K562 (cell line): ENCODE results near the gene FCHO1. TPM values are rescaled to one million over a fixed set of nuclear protein-coding genes. Genes with fewer than 3 reads are reported as not detected.

Experiments used
- ATAC-seq: fragments of 200-7000 bp; cut with Tn5 transposase; 3 replicates; pipeline ENCODE4 v1.9.1; 2020; ENCODE audit warnings: moderate library complexity
- BruUV-seq: library from RNA; stranded (reverse); fragments of 400-500 nt; replicated peaks from 2 replicates; lab custom pipeline; 2021; lab: Mats Ljungman, UMichigan
- CTCF ChIA-PET: fragments of 300-600 bp; formaldehyde crosslinking; extraction: SDS; loops from one replicate; lab custom pipeline; 2021; ENCODE audit warnings: low intra/inter-chr PET ratio; lab: Yijun Ruan, JAX
- POLR2A ChIA-PET: fragments of 300-600, 350-650 bp; sonication (Branson Sonifier 250); formaldehyde crosslinking; extraction: SDS; loops from one replicate; lab custom pipeline; 2021; ENCODE audit warnings: antibody characterized with exemption, inconsistent platforms; lab: Yijun Ruan, JAX
- DNase-seq, 4 experiments: peaks; one replicate each; pipeline versions ENCODE4 v3.0.0 to v3.0.0-alpha.2; 2011 to 2018; ENCODE audit warnings: low spot score in 3 of 4, mixed read lengths in 3 of 4; ENCODE audit errors: extremely low read depth in 1 of 4
- FAIRE-seq: peaks from 2 replicates; lab custom pipeline; 2011; peaks lifted over from hg19 to GRCh38; lab: Jason Lieb, UNC
- H2AFZ ChIP-seq: 2 replicates; pipeline ENCODE4 v1.6.0; 2011; ENCODE audit warnings: low read depth, low read length, control low read depth, inconsistent platforms
- H3K27ac ChIP-seq: fragments of 200-600 bp; 3 replicates; pipeline ENCODE4 v1.8.0; 2011; ENCODE audit warnings: low read depth, mild to moderate bottlenecking, control low read depth, inconsistent platforms, low read length, moderate library complexity, mixed read lengths; ENCODE audit errors: extremely low read depth
- H3K27me3 ChIP-seq, 2 experiments: fragments of 300-600 bp in 1 of 2; 2 replicates in 1 of 2; 3 replicates in 1 of 2; pipeline versions ENCODE4 v1.6.0 to v1.8.0; 2011; ENCODE audit warnings: inconsistent platforms in 2 of 2, low read length in 2 of 2, mild to moderate bottlenecking in 1 of 2, mixed read lengths in 1 of 2, moderate library complexity in 1 of 2; ENCODE audit not compliant: control insufficient read depth in 2 of 2, insufficient read depth in 2 of 2
- H3K36me3 ChIP-seq: fragments of 300-600 bp; 3 replicates; pipeline ENCODE4 v1.8.0; 2011; ENCODE audit warnings: mild to moderate bottlenecking, low read length, inconsistent platforms; ENCODE audit not compliant: control insufficient read depth, insufficient read depth
- H3K4me1 ChIP-seq, 2 experiments: fragments of 200-600 bp in 1 of 2; replicated peaks in 1 of 2; 2 replicates in 1 of 2; 3 replicates in 1 of 2; pipeline versions ENCODE4 v1.5.1 to v1.8.0; 2011; ENCODE audit warnings: inconsistent platforms in 2 of 2, low read length in 2 of 2, mild to moderate bottlenecking in 1 of 2, mixed read lengths in 1 of 2, moderate library complexity in 1 of 2; ENCODE audit not compliant: control insufficient read depth in 2 of 2, insufficient read depth in 2 of 2
- H3K4me2 ChIP-seq: 2 replicates; pipeline ENCODE4 v1.6.1; 2011; ENCODE audit warnings: low read length, control low read depth, inconsistent platforms, mixed read lengths; ENCODE audit not compliant: insufficient read depth
- H3K4me3 ChIP-seq: fragments of 200-600 bp; sonication (generic), shearing (Covaris generic); 2 replicates; pipeline ENCODE4 v1.5.1; 2016; ENCODE audit warnings: control low read depth, inconsistent platforms
- H3K79me2 ChIP-seq: fragments of 200-600 bp; 3 replicates; pipeline ENCODE4 v1.8.0; 2011; ENCODE audit warnings: low read length, inconsistent platforms; ENCODE audit not compliant: control insufficient read depth, insufficient read depth
- H3K9ac ChIP-seq, 2 experiments: 2 replicates each; pipeline versions ENCODE4 v1.6.0 to v1.6.1; 2011; ENCODE audit warnings: low read depth in 2 of 2, low read length in 2 of 2, control low read depth in 1 of 2, inconsistent platforms in 1 of 2, mild to moderate bottlenecking in 1 of 2, mixed read lengths in 1 of 2; ENCODE audit not compliant: insufficient read depth in 1 of 2
- H3K9me1 ChIP-seq: one replicate; pipeline ENCODE4 v1.6.0; 2011; ENCODE audit warnings: inconsistent platforms, mild to moderate bottlenecking, low read length, moderate library complexity; ENCODE audit not compliant: control insufficient read depth, insufficient read depth
- H3K9me3 ChIP-seq: replicated peaks from 2 replicates; pipeline ENCODE4 v1.5.1; 2011; ENCODE audit warnings: low read depth, low read length, inconsistent platforms; ENCODE audit not compliant: control insufficient read depth, insufficient read depth
- H4K20me1 ChIP-seq: replicated peaks from 2 replicates; pipeline ENCODE4 v1.6.1; 2011; ENCODE audit warnings: low read length, inconsistent platforms, mixed read lengths; ENCODE audit not compliant: control insufficient read depth, insufficient read depth
- FIP1L1 ChIP-seq: fragments of 200-400 bp; formaldehyde crosslinking; IDR thresholded peaks from 2 replicates; pipeline ENCODE4 v1.6.1; 2018; ENCODE audit warnings: mild to moderate bottlenecking, low read depth, low read length; ENCODE audit not compliant: poor library complexity, severe bottlenecking
- GABPA ChIP-seq: fragments of 200-800 bp; sonication (Bioruptor generic); conservative IDR thresholded peaks from 2 replicates; pipeline ENCODE4 v1.6.1; 2016; ENCODE audit warnings: low read depth, missing genetic modification characterization, missing compliant biosample characterization
- HMG20B ChIP-seq: fragments of 250-450 bp; sonication (Bioruptor Pico); IDR thresholded peaks from 2 replicates; pipeline ENCODE4 v1.5.0; 2021; ENCODE audit warnings: mild to moderate bottlenecking
- HNRNPL ChIP-seq: fragments of 200-400 bp; formaldehyde crosslinking; IDR thresholded peaks from 2 replicates; pipeline ENCODE4 v1.6.1; 2017; ENCODE audit warnings: low read depth, mild to moderate bottlenecking, low read length
- POLR2G ChIP-seq: fragments of 200-400 bp; formaldehyde crosslinking; IDR thresholded peaks from 2 replicates; pipeline ENCODE4 v1.6.1; 2017; ENCODE audit warnings: low read depth, mild to moderate bottlenecking, antibody characterized with exemption, low read length, moderate library complexity
- RUNX1 ChIP-seq: sonication (generic); IDR thresholded peaks from 2 replicates; pipeline ENCODE4 v1.6.1; 2016; ENCODE audit warnings: antibody characterized with exemption, low read depth
- ZBTB33 ChIP-seq: sonication (generic); formaldehyde crosslinking; IDR thresholded peaks from 2 replicates; pipeline ENCODE4 v1.8.1; 2023; ENCODE audit warnings: mild to moderate bottlenecking, missing genetic modification reagents
- ZNF668 ChIP-seq: fragments of 250-450 bp; sonication (Bioruptor Pico); IDR thresholded peaks from 2 replicates; pipeline ENCODE4 v1.8.0; 2022; ENCODE audit warnings: mild to moderate bottlenecking, inconsistent platforms
- WGBS: fragments of 100-300 bp; shearing (Covaris generic); methylation state at CpG from one replicate; pipeline ENCODE4 v1.1.6; 2016; ENCODE audit warnings: low coverage, mixed read lengths; ENCODE audit not compliant: insufficient coverage; ENCODE audit errors: missing lambda C conversion rate; 5-methylcytosine and 5-hydroxymethylcytosine counted together
- in situ Hi-C: fragments of 300-500 bp; cut with MboI; formaldehyde crosslinking; loops from 4 replicates; pipeline ENCODE4 v1.15.0; 2018; ENCODE audit warnings: inconsistent platforms, mixed read lengths
- intact Hi-C: fragments of 100-400 bp; cut with micrococcal nuclease; formaldehyde crosslinking; loops from 2 replicates; pipeline ENCODE4 v1.14.2; 2022
- polyA plus RNA-seq, 8 experiments: library from polyadenylated mRNA; depleted of rRNA in 4 of 8; stranded (reverse) in 5 of 8; unstranded in 3 of 8; fragments of >200 nt; fragmentation: Nextera tagmentation in 2 of 8; fragmentation: Illumina TruSeq in 1 of 8; extraction: Ambion mirVana in 2 of 8; extraction: Trizol in 1 of 8; gene quantifications; 2 replicates each; pipeline versions ENCODE4 v1.2.1 to v1.2.3, GENCODE V29; 2011 to 2014; ENCODE audit warnings: inconsistent platforms in 1 of 8, missing spikeins in 1 of 8
- total RNA-seq, 7 experiments: library from RNA; depleted of rRNA in 6 of 7; stranded (reverse); fragments of >200 nt in 6 of 7; fragmentation: Illumina TruSeq in 2 of 7; extraction: Trizol in 2 of 7; gene quantifications; 2 replicates each; pipeline versions ENCODE4 v1.2.1 to v1.2.3, GENCODE V29; 2011 to 2021; ENCODE audit warnings: low replicate concordance in 1 of 7

The FCHO1 gene
- total and polyA plus RNA-seq, 9 of the 15 experiments (the other 6 are each of a cell fraction or from before 2014, with no cell fraction given), result 0.21 to 58.9 (median 18.3) TPM

GRCh38 chr19:17726136-17726741 is 25.0 kb upstream of the FCHO1 start:
- Histone ChIP-seq H3K9me3 (no peaks in the 10 kb centered on the region), H3K4me2 (no peak overlapping the region), H3K27ac (no peak overlapping the region), H3K9ac (no peak overlapping the region), H3K79me2 (peaks cover 22% of the 10 kb centered on the region), H4K20me1 (peaks cover 4% of the 10 kb centered on the region; the same call in 1 of the 2 replicates), H3K9me1 (no peaks in the 10 kb centered on the region), H3K36me3 (peaks cover 90% of the 10 kb centered on the region), H3K27me3 (no peaks in the 10 kb centered on the region), H3K4me3 (no peak overlapping the region), H2AFZ (no peak overlapping the region), H3K4me1 (peaks cover 3 to 37% of the 10 kb centered on the region in 2 experiments; a peak in 4 of 5 replicates)
- 98% methylated on average over 23 of the region's 59 CpGs for WGBS
- in situ Hi-C loops, result no loop called here
- TF ChIP-seq ZNF668 (no peak), POLR2G (0 out of 2 replicates have a peak, but pooled peaks have one; percentile 2), RUNX1 (no peak), HNRNPL (peak; percentile 78; the same call in 1 of the 2 replicates), GABPA (tag) (no peak), HMG20B (CRISPR knock-in tag) (no peak), ZBTB33 (peak; percentile 32; the same call in 1 of the 2 replicates), FIP1L1 (peak; percentile 11)
- DNase-seq (peak in 1 of 4 experiments; percentile 8), ATAC-seq (no peak), FAIRE-seq (no peak)
- intact Hi-C loops, result no loop called here
- ChIA-PET POLR2A (no interaction called here), CTCF (no interaction called here)
- BruUV-seq, result no TSS peak
